Stimulated activated CD4-positive, alpha-beta T cell treated with anti-CD3 and anti-CD28 coated beads, Interleukin-1b, Interleukin-23, amount 100 ng/mL, for 48 hours (primary cell): ENCODE measurements around the gene TREM1.
"Not testable (repeated sequence)": the region's sequence is repeated elsewhere in the genome, so short reads cannot be mapped to it uniquely, and the experiment has no call there.

Experiments used
- DNase-seq: peaks from one replicate; pipeline ENCODE4 v3.0.0-alpha.2; 2020

TREM1 gene

GRCh38 chr6:41286544-41287346 lies at the start of gene TREM1:
TREM1 (minus strand) TSS chr6:41286682; CDS start chr6:41286655, 27 bp downstream.
- peak; percentile 19 for DNase-seq

- no peak for DNase-seq
These were observed 49.5 kb upstream of the TREM1 start for GRCh38 chr6:41335943-41336342.

DNA sequence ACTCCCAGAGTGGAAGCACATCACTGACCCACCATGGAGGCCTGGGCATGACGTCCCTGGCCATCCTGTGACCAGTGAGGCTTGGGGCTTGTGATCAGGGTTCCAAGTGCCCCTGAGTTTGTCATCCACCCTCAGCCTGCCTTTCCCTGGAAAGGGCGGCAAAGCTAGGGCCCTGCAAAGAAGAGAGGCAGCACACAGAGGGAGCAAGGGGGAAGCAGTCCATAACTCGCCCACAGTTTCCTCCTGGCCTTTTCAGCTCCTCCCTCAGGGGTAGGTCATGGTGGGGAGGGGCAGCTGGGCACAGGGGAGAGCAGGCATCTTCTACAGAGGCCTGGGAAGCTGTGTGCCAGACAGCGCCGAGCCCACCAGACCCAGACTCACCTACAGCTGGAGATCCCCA lies 48.8 kb upstream of the TREM1 start, which contains the start of gene NCR2:
NCR2 (plus strand) TSS at position 313 of the 400 bp plus-strand sequence. CDS start 269 bp downstream, outside the sequence.
- DNase-seq, result no peak

DNA sequence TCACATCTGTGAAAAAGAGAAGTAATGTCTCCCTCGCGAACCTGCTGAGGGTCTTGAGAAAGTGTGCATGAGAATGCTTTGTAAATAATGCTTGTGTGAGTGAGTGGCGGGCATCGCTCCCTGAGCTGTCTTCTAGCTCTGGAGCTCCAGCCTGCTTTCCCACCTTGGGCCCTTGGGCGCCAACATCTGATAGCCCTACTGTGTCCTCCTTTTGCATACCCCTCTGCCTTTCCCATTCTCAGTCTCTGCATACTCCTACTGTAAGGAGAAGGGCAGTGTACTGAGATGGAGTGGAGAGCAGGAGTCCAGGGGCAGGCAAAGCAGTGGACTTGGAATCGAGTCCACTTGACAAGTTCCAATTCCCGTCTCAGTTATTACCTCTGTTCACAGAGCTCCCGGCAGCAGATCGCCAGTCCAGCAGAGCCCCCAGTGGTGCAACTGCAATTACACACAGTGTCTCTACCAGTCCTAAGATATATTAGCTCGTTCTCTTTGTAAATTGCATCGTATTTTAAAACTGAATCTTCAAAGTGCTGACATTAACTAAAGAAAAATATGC lies 48.1 kb upstream of the TREM1 start:
- no peak for DNase-seq

GRCh38 chr6:41332842-41333736 lies 46.6 kb upstream of the TREM1 start:
- DNase-seq, result no peak

GRCh38 chr6:41332241-41332640 lies 45.8 kb upstream of the TREM1 start:
- no peak for DNase-seq

GRCh38 chr6:41331401-41332150 lies 45.1 kb upstream of the TREM1 start:
- no peak for DNase-seq

DNA sequence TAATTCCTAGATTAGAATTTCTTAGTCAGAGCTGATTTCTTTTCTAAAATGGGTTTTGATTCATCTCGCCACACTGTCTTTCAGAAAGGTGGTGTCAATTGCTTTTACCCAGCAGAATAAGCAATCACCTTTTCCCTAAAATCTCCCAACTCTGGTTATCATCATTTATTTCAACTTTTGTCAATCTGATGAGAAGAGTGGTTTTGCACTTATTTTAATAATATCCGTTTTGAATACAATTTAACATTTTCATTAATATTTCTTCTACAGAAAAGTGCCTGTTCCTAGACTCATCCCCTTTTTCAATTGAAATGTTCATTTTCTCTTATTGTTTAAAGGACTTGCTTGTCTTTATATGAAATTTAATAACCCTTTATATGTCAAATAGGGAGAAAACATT lies 40.7 kb upstream of the TREM1 start:
- no peak for DNase-seq

GRCh38 chr6:41326092-41326491 lies 39.6 kb upstream of the TREM1 start:
- DNase-seq, result no peak

DNA sequence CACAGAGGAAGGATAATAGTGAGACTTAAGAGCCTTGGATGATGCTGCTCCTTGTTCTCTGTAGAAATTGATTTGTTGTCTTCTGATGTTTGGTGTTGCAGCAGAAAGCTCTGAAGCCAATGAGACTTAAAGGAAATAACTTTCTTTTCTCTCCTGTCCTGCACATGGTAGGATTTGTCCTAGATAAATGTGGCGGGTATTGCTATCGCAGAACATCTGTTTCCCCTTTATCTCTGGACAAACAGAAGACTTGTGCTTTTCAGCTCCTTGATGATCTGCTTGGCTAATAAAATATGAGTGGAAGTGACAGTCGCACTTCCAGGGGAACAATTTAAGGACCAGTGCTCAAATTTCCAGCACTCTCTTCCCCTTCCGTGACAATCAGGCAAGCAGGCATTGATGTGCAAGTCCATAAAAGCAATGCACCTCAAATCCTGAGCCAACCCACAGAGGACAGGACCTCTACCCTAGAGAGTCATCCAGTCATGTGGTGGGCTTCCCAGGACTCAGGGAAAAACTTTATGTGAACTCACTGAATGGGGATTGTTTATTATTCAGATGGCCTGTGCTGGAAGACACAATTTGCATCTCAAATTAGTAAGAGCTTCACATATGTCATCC lies 39.1 kb upstream of the TREM1 start:
- DNase-seq, result no peak

GRCh38 chr6:41321183-41321582 lies 34.7 kb upstream of the TREM1 start:
- DNase-seq, result no peak

GRCh38 chr6:41318654-41319565 lies 32.4 kb upstream of the TREM1 start:
- peak; percentile 87 for DNase-seq

- DNase-seq, result no peak
These were observed 31.8 kb upstream of the TREM1 start for GRCh38 chr6:41318261-41318653.

DNA sequence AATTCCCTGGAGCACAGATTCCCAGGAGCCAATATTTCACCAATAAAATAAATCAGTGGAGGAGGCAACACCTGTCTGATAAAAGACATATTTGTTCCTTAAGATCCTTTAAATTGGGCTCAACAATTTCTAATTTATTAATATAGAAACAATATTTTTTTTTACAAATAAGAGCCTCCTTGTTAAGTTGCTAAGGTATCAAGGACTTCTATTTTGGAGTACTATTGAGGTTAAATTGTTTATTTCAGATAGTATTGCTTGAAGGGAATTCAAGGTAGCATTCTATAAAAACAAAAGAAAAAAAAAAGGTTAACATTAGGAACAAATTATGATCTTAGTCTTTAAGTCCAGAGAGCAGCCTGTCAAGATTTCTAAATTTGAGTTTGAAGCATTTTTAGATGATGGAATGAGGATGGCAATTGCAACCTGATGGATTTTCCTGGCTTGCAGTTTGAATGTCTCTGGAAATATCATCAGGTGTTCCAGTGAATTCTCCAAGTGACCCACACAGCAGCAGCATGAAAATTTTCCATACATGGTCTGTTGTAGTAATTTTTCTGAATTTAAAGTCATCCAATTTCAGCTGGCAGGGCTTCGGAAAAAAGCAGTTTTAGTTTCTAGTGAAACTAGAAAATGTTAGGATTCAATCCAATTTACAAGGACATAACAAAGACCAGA lies 29.6 kb upstream of the TREM1 start:
- DNase-seq, result no peak

DNA sequence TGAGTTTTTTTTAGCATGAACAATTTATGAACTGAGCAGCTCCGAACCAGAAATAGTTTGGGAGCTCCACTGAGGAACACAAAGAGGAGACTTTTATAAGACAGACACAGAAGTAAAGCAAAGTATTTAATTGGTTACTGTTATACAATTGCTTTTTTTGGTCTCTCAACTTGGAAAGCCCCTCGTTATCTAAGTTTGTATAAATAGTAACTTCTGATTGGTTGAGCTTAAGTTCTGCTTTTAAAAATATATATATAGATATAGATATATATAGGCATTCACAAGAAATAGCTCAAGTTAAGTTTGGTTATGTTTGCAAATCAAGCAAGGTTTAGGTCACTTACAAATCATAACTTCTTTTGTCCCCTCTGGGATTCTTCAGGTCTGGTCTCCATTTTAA lies 28.7 kb upstream of the TREM1 start:
- DNase-seq, result no peak

- peak; percentile 31 for DNase-seq
These were observed 19.8 kb upstream of the TREM1 start for GRCh38 chr6:41306187-41306854.

DNA sequence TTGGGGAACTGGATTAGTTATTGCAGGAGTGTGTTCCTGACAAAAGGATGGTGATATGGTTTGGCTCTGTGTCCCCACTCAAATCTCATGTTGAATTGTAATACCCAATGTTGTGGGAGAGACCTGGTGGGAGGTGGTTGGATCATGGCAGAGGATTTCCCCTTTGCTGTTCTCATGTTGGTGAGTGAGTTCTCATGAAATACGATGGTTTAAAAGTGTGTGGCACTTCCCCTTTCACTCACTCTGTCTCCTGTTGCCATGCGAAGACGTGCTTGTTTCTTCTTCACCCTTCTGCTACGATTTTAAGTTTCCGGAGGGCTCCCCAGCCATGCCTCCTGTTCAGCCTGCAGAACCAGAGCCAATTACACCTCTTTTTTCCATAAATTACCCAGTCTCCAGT lies 16.2 kb upstream of the TREM1 start:
- no peak for DNase-seq

- no peak for DNase-seq
These were observed 12.5 kb upstream of the TREM1 start for GRCh38 chr6:41298785-41299502.

DNA sequence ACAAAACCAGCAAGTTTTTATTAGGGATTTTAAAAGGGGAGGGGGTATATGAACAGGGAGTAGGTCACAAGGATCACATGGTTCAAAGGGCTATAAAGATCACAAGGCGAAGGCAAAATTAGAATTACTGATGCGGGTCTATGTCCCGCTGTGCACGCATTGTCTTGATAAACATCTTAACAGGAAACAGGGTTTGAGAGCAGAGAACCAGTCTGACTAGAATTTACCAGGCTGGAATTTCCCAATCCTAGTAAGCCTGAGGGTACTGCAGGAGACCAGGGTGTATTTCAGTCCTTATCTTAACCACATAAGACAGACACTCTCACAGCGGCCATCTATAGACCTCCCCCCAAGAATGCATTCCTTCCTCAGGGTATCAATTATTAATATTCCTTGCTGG lies 10.8 kb upstream of the TREM1 start:
- not testable (repeated sequence) for DNase-seq
